ENCODE results near the gene ACTL6B. TPM values are rescaled to one million over a fixed set of nuclear protein-coding genes. Genes with fewer than 3 reads are reported as not detected.
"Not testable (repeated sequence)": the region's sequence is repeated elsewhere in the genome, so short reads cannot be mapped to it uniquely, and the experiment has no call there.

The ACTL6B gene
- total RNA-seq, 1 experiment from 2014 or later = not detected

DNA sequence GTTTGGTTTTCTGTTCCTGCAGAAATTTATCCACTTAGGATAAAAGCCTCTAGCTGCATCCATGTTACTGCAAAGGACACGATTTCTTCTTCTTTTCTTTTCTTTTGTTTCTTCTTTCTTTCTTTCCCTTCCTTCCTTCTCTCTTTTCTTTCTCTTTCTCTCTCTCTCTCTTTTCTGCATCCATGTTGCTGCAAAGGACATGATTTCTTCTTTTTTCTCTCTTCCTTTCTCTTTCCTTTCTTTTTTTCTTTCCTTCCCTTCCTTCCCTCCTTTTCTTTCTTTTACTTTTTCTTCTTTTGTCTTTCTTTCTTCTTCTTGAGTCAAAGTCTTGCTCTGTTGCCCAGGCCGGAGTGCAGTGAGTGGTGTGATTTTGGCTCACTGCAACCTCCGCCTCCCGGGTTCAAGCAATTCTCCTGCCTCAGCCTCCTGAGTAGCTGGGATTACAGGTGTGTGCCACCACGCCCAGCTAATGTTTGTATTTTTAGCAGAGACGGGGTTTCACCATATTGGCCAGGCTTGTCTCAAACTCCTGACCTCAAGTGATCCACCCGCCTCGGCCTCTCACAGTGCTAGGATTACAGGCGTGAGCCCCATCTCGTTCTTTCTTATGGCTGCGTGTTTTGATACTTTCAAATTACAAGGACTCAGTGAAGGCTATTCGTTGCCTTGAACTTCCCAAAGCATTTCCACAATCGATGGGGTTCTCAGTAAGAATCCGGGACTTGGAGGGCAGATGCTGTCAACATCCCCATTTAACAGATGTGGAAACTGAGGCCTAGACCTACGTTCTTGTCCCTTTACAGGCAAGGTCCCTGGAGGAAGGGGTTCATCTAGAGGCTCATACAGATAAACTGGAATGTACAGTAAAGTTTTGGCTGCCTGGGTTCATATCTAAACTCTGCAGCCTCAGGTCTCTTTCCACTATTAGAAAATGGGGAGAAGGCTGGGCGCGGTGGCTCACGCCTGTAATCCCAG lies 15.4 kb upstream of the ACTL6B start:
- no peaks in the 10 kb centered on the region for H3K9me3 ChIP-seq
- Mint-ChIP-seq H3K9me3 (ENCODE audit: unreplicated experiment) (no peaks in the 10 kb centered on the region), H3K27ac (ENCODE audit: unreplicated experiment) (no peak overlapping the region), H3K4me3 (ENCODE audit: unreplicated experiment) (no peak overlapping the region), H3K27me3 (ENCODE audit: insufficient read depth, unreplicated experiment) (no peaks in the 10 kb centered on the region), H3K36me3 (ENCODE audit: insufficient read depth, unreplicated experiment) (peaks cover 20% of the 10 kb centered on the region), H3K4me1 (ENCODE audit: low read depth, unreplicated experiment) (no peaks in the 10 kb centered on the region)
- DNase-seq = no peak
- no peaks in the 10 kb centered on the region; the same call in 1 of the 2 replicates for H3K27me3 ChIP-seq (replicated peaks; ENCODE audit: control insufficient read depth, insufficient read depth, low read length)
- intact Hi-C loops (cut with micrococcal nuclease; ENCODE audit: unreplicated experiment) = loop anchor here (2.0 kb wide), 2 partner anchors 19 to 67 kb away; no protein-coding TSS in a partner anchor
- TF ChIP-seq, protein P1, sequence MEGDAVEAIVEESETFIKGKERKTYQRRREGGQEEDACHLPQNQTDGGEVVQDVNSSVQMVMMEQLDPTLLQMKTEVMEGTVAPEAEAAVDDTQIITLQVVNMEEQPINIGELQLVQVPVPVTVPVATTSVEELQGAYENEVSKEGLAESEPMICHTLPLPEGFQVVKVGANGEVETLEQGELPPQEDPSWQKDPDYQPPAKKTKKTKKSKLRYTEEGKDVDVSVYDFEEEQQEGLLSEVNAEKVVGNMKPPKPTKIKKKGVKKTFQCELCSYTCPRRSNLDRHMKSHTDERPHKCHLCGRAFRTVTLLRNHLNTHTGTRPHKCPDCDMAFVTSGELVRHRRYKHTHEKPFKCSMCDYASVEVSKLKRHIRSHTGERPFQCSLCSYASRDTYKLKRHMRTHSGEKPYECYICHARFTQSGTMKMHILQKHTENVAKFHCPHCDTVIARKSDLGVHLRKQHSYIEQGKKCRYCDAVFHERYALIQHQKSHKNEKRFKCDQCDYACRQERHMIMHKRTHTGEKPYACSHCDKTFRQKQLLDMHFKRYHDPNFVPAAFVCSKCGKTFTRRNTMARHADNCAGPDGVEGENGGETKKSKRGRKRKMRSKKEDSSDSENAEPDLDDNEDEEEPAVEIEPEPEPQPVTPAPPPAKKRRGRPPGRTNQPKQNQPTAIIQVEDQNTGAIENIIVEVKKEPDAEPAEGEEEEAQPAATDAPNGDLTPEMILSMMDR (IDR thresholded peaks at IDR 0.05; ENCODE audit: insufficient read depth in 1 of 2, low read depth in 1 of 2, low read length in 1 of 2, severe bottlenecking in 1 of 2, unreplicated experiment in 1 of 2) = no peak
- BruUV-seq (replicated peaks) = no TSS peak
- POLR2A ChIA-PET = no interaction called here
- no peaks in the 10 kb centered on the region for H3K4me1 ChIP-seq
- H3K36me3 ChIP-seq (ENCODE audit: control insufficient read depth, insufficient read depth, low read length) = no peaks in the 10 kb centered on the region
- H3K4me3 ChIP-seq (ENCODE audit: low read depth, low read length) = no peak overlapping the region
- CTCF ChIA-PET = interaction anchor here (0.6 kb wide), 1 partner anchor 193 kb away, joined by 3 read pairs; no protein-coding TSS in a partner anchor

GRCh38 chr7:100670074-100670473 lies 13.8 kb upstream of the ACTL6B start:
- Mint-ChIP-seq H3K27ac (ENCODE audit: unreplicated experiment) (no peak overlapping the region), H3K27me3 (ENCODE audit: insufficient read depth, unreplicated experiment) (no peaks in the 10 kb centered on the region), H3K4me1 (ENCODE audit: low read depth, unreplicated experiment) (no peaks in the 10 kb centered on the region), H3K9me3 (ENCODE audit: unreplicated experiment) (no peaks in the 10 kb centered on the region), H3K36me3 (ENCODE audit: insufficient read depth, unreplicated experiment) (peaks cover 14% of the 10 kb centered on the region), H3K4me3 (ENCODE audit: unreplicated experiment) (no peak overlapping the region)
- Histone ChIP-seq H3K27me3 (replicated peaks; ENCODE audit: control insufficient read depth, insufficient read depth, low read length) (no peaks in the 10 kb centered on the region; the same call in 1 of the 2 replicates), H3K4me1 (no peaks in the 10 kb centered on the region), H3K36me3 (ENCODE audit: control insufficient read depth, insufficient read depth, low read length) (no peaks in the 10 kb centered on the region), H3K9me3 (no peaks in the 10 kb centered on the region), H3K4me3 (ENCODE audit: low read depth, low read length) (no peak overlapping the region)
- TF ChIP-seq, protein P1 (IDR thresholded peaks at IDR 0.05; ENCODE audit: insufficient read depth in 1 of 2, low read depth in 1 of 2, low read length in 1 of 2, severe bottlenecking in 1 of 2, unreplicated experiment in 1 of 2) = no peak
- intact Hi-C loops (cut with micrococcal nuclease; ENCODE audit: unreplicated experiment) = no loop called here
- POLR2A ChIA-PET = no interaction called here
- no TSS peak for BruUV-seq (replicated peaks)
- CTCF ChIA-PET = no interaction called here
- DNase-seq = no peak

DNA sequence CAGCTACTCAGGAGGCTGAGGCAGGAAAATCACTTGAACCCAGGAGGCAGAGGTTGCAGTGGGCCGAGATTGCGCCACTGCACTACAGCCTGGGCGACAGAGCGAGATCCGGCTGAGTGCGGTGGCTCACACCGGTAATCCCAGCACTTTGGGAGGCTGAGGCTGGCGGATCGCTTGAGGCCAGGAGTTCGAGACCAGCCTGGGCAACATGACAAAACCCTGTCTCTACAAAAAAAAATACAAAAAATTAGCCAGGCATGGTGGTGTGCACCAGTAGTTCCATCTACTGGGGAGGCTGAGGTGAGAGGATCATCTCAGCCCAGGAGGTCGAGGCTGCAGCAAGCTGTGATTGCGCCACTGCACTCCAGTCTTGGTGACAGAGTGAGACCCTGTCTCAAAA lies 12.9 kb upstream of the ACTL6B start:
- not testable (repeated sequence) for H3K27me3 Mint-ChIP-seq (ENCODE audit: insufficient read depth, unreplicated experiment)

More for the DNA sequence above, 12.9 kb upstream of the ACTL6B start:
- H3K27me3 ChIP-seq (replicated peaks; ENCODE audit: control insufficient read depth, insufficient read depth, low read length); H3K4me1 ChIP-seq; POLR2A ChIA-PET; DNase-seq; intact Hi-C loops (cut with micrococcal nuclease; ENCODE audit: unreplicated experiment); H3K9me3 ChIP-seq; H3K36me3 ChIP-seq (ENCODE audit: control insufficient read depth, insufficient read depth, low read length); H3K4me3 Mint-ChIP-seq (ENCODE audit: unreplicated experiment); H3K9me3 Mint-ChIP-seq (ENCODE audit: unreplicated experiment); H3K36me3 Mint-ChIP-seq (ENCODE audit: insufficient read depth, unreplicated experiment); H3K4me1 Mint-ChIP-seq (ENCODE audit: low read depth, unreplicated experiment); CTCF ChIA-PET; H3K27ac Mint-ChIP-seq (ENCODE audit: unreplicated experiment); H3K4me3 ChIP-seq (ENCODE audit: low read depth, low read length); BruUV-seq (replicated peaks): not testable (repeated sequence)

Measured in Caco-2 (cell line).